GM12801 (cell line): Measurements from ENCODE around the gene TUBB6.

Experiments used
- TF ChIP-seq, protein P1 (sequence below): IDR thresholded peaks from one replicate; pipeline ENCODE4 v1.5.1; 2011; ENCODE audit warnings: control low read depth; ENCODE audit not compliant: insufficient read length; ENCODE audit errors: extremely low read depth

TUBB6 gene

DNA sequence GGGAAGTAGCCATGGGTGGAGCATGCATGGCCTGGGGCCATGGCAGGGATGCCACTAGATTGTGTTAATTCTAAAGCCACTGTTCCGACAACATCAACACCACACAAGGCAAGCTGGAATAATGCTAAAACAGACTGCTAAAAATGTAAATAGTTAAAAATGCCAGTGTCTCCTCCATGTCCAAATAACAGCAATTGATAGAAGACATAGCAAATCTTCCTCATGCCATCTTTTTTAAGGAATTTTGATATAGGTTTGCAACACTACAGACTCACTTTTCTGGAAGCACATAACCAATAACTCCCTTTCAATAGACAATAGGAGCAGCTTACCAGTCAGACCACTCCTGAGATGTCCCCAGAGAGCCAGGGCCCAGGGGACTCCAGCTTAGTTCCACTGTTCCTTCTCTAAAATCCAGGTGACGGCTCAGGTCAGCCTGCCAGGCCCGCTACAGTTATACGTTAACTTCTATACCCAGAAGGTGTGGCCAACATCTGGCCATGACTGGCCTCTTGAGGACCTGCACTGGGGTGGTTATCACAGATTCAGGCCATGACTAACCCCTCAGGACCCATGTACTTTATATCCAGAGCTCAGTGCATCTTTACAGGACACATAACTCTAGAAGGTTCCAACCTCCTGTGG lies 20.3 kb downstream of the TUBB6 start:
- TF ChIP-seq, protein P1, sequence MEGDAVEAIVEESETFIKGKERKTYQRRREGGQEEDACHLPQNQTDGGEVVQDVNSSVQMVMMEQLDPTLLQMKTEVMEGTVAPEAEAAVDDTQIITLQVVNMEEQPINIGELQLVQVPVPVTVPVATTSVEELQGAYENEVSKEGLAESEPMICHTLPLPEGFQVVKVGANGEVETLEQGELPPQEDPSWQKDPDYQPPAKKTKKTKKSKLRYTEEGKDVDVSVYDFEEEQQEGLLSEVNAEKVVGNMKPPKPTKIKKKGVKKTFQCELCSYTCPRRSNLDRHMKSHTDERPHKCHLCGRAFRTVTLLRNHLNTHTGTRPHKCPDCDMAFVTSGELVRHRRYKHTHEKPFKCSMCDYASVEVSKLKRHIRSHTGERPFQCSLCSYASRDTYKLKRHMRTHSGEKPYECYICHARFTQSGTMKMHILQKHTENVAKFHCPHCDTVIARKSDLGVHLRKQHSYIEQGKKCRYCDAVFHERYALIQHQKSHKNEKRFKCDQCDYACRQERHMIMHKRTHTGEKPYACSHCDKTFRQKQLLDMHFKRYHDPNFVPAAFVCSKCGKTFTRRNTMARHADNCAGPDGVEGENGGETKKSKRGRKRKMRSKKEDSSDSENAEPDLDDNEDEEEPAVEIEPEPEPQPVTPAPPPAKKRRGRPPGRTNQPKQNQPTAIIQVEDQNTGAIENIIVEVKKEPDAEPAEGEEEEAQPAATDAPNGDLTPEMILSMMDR = no peak

DNA sequence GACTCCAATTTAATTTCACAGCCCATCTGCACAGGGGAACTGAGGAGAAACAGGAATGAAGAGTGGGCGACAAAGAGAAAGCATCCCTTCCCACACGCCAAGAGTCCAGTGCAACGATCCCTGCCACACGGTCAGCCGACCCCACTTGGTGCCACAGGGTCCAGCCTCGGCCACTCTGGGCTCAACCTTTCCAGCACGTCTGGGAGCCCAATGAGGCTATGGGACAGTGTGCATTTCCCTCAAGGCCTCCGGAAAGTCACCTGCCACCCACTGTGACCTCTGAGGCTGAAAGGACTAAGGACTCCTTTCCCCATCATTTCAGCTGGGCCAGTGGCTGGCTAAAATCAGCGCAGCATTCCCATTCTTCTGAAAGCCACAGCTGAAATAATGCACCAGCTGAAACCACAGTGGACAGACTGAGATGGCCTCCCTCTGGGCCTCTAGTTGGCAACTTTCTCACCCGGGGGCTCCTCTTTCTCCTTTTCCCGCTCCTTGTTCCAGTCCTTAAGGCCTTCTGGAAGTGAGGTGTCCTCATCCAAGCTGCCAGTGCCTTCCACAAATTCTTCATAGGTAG lies 21.2 kb downstream of the TUBB6 start:
- TF ChIP-seq, protein P1 = no peak

DNA sequence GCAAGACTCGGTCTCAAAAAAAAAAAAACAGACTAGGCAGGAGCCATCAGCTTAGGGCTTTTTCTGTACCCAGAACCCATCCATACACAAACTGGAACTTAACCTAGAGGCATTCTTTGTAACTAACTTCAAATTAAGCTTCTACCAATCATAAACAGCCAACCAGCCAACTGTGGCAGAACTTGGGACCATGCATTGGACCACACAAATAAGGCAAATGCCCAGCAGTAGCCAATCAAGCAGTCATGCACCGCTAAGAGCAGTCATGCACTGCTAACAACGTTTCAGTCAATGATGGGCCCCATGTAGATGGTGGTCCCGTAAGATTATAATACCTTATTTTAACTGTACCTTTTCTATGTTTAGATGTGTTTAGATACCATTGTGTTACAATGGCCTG lies 22.7 kb downstream of the TUBB6 start:
- TF ChIP-seq, protein P1 = no peak

DNA sequence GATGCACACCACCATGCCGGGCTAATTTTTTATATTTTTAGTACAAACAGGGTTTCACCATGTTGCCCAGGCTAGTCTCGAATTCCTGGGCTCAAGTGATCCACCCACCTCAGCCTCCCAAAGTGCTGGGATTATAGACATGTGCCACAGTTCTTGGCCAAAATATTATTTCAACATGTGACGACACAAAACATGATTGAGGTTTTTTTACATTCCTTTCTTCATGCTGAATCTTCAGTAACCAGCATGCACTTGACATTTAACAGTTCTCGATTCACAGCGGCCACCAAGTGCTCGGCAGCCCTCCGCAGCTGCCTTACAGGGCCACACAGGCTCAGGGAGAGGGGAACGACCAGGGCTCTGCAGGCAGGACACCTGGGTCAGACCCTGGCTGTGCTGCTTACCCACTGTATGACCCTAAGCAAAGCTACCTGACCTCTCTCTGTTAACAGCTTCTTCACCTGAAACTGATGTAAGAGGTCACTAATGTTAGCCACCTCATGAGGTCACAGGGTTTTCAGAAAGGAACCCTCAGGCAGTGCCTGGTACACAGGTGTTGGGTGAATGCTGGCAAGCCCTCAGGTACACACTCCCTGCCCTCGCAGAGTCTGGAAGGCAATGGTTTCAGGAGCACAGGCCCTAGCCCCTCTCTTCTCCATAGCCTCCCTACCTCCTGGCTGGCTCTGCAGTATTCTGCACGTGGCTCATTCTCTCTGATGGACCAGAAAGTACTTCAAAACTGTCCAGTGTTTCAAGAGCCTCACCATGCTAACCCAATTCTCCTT lies 25.7 kb downstream of the TUBB6 start:
- TF ChIP-seq, protein P1 = no peak

DNA sequence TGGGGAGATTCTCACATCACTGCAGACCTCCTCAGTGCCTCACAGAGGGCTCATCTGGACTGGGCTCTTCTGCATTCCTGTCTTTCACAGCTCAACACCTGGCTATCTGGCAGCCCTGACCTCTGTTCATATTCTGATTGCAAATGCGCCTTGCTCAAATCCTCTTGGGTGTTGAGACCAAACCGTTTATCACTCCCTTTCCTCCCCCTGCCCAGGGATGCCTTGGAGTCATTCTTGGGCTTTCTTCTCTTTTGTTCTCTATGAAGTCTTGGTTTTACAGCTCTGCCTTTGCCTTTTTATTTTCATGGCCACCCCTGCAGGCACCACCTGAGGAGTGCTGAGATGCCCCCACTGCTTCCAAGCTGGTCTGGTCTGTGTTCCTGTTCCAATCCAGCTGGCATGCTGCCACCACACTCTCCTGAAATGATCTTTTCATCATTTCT lies 26.3 kb downstream of the TUBB6 start:
- TF ChIP-seq, protein P1 = no peak

DNA sequence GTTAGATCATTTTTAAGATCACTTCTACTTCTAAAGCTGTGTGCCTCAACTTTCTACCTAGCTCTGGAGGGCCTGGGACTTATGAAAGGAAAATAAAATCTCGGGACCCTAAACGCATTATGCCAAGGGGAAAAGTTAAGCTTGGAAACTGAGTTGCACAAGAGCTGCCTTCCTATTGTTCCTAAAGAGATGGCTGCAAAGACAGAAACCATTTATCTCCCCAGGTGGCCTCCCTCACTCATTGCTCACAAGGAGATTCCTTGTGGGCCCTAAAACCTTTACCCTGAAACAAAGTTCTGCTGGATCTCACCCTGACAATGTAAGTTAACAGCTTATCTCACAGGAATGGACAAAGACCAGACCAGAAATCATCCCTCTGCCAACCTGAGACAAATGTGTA lies 26.8 kb downstream of the TUBB6 start:
- TF ChIP-seq, protein P1 = no peak

DNA sequence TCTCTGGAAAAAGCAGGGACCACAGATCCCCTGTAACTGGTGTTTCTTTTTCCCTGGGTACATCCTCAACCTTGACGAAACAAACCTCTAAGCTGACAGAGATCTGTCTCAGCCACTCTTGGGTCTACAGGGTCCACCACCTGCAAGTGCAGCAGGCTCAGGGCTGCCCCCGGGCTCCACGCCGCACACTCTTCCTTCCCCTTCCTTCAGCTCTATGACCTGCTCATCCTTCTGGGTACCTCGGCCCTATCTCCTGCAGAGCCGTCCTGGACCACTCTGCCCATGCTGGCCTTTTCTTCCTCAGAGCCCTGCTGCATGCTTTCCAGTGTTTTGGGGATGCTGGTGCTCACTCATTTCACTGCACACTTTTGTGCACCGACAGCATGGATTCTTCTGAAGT lies 27.5 kb downstream of the TUBB6 start:
- TF ChIP-seq, protein P1 = no peak
